GM12878 (cell line): ENCODE data around the gene NAV3. TPM values are rescaled to one million over a fixed set of nuclear protein-coding genes. Genes with fewer than 3 reads are reported as not detected.

Experiments used
- BCL3 ChIP-seq: IDR thresholded peaks from 2 replicates; pipeline ENCODE4 v1.6.1; 2011; ENCODE audit warnings: borderline replicate concordance, low read depth, mild to moderate bottlenecking, moderate library complexity, low read length; ENCODE audit not compliant: insufficient read depth, poor library complexity, severe bottlenecking
- CHD2 ChIP-seq: IDR thresholded peaks from 2 replicates; pipeline ENCODE4 v1.6.1; 2011; ENCODE audit warnings: low read depth, low read length, improper control_type of control experiment, borderline replicate concordance
- E2F8 ChIP-seq: fragments of 450-650 bp; IDR thresholded peaks from 2 replicates; pipeline ENCODE4 v1.6.1; 2018; ENCODE audit warnings: mild to moderate bottlenecking, low read depth, moderate library complexity; ENCODE audit not compliant: partially characterized antibody
- EED ChIP-seq: sonication (generic); IDR thresholded peaks from 2 replicates; pipeline ENCODE4 v1.6.1; 2016; ENCODE audit warnings: antibody characterized with exemption, low read depth
- GATAD2B ChIP-seq: fragments of 450-650 bp; conservative IDR thresholded peaks from 2 replicates; pipeline ENCODE4 v1.6.1; 2017; ENCODE audit warnings: low read depth, mild to moderate bottlenecking, moderate library complexity
- PML ChIP-seq: IDR thresholded peaks from 2 replicates; pipeline ENCODE4 v1.6.1; 2012; ENCODE audit warnings: low read length, inconsistent platforms
- POU2F2 ChIP-seq: IDR thresholded peaks from 3 replicates; pipeline ENCODE4 v1.6.1; 2011; ENCODE audit warnings: low read depth, mild to moderate bottlenecking, low read length, borderline replicate concordance
- SKIL ChIP-seq: fragments of 450-650 bp; IDR thresholded peaks from 2 replicates; pipeline ENCODE4 v1.6.1; 2017; ENCODE audit warnings: mild to moderate bottlenecking, low read depth, inconsistent platforms; ENCODE audit not compliant: poor library complexity, severe bottlenecking
- USF1 ChIP-seq: IDR thresholded peaks from 2 replicates; pipeline ENCODE4 v1.6.1; 2011; ENCODE audit warnings: borderline replicate concordance, low read depth, mild to moderate bottlenecking, moderate library complexity, mixed read lengths, low read length; ENCODE audit not compliant: insufficient read depth; ENCODE audit errors: extremely low read length
- USF2 ChIP-seq: IDR thresholded peaks from 2 replicates; pipeline ENCODE4 v1.6.1; 2011; ENCODE audit warnings: low read depth, low read length, improper control_type of control experiment, borderline replicate concordance
- ZNF207 ChIP-seq: fragments of 450-650 bp; IDR thresholded peaks from 2 replicates; pipeline ENCODE4 v1.6.1; 2014; ENCODE audit warnings: antibody characterized with exemption, mild to moderate bottlenecking, borderline replicate concordance
- ZNF622 ChIP-seq: fragments of 450-650 bp; IDR thresholded peaks from 2 replicates; pipeline ENCODE4 v1.6.1; 2017; ENCODE audit warnings: mild to moderate bottlenecking, inconsistent platforms
- polyA plus RNA-seq, 11 experiments: library from polyadenylated mRNA; depleted of rRNA in 4 of 11; unstranded in 6 of 11; stranded (reverse) in 5 of 11; fragments of >200 nt; fragmentation: Nextera tagmentation in 4 of 11; fragmentation: Illumina TruSeq in 1 of 11; extraction: Ambion mirVana in 4 of 11; extraction: Trizol in 1 of 11; gene quantifications; 1 replicate in 1 of 11; 2 replicates in 10 of 11; pipeline versions ENCODE4 v1.2.1 to v1.2.3, GENCODE V29; 2011 to 2016; ENCODE audit warnings: inconsistent platforms in 2 of 11, missing spikeins in 2 of 11, low read depth in 1 of 11
- total RNA-seq, 4 experiments: library from RNA; depleted of rRNA in 3 of 4; stranded (reverse); fragments of >200 nt in 3 of 4; fragmentation: Illumina TruSeq in 1 of 4; extraction: Trizol in 1 of 4; gene quantifications; 2 replicates each; pipeline versions ENCODE4 v1.2.1 to v1.2.3, GENCODE V29; 2013 to 2021
- TF ChIP-seq, protein P1 (sequence below): IDR thresholded peaks from 2 replicates; pipeline ENCODE4 v1.6.1; 2011; ENCODE audit warnings: mild to moderate bottlenecking, low read depth, low read length, moderate library complexity; ENCODE audit not compliant: insufficient replicate concordance
- TF ChIP-seq, protein P2 (sequence below): fragments of 150-350 bp; IDR thresholded peaks from 2 replicates; pipeline ENCODE4 v1.6.1; 2016; ENCODE audit warnings: low read depth, low read length

The NAV3 gene
- total and polyA plus RNA-seq, 10 of the 15 experiments (the other 5 are each of a cell fraction or from before 2014, with no cell fraction given), result 0.05 to 0.51 (median 0.22) TPM; not detected in 1

DNA sequence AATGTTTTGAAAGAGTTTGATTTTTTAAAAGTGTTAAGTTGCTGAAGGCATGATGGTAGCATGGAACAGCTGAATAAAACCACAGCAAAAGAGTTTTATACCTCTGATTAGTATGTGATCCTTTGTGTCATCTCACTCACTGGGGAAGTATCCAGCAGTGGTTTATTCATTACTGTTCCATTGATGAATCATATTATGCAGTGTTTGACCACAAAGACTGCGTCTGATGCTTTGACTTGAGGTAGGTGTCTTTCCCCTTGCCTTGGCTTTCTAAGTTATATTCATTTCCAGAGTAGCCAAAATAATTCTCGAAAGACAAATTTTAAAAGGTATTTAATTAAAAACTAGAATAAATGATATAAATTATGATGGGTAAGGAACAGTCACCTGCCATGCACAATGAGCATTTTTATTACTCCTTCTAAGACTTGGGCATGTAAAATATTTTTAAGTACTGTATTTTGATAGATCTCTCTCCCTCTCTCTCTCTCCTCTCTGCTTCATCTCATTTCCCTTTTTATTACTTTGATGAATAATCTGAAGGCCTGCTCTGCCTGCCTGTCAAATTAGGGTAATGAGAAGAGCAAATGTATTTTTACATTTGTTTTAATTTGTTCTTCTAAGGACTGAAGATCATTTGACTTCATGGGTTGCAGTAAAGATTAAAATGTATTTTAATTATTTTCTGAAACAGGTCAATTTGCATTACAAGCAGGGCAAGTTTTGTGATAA lies 164.9 kb downstream of the NAV3 start (continued):
- peak; percentile 87 for TF ChIP-seq BCL3
- TF ChIP-seq, protein P1, sequence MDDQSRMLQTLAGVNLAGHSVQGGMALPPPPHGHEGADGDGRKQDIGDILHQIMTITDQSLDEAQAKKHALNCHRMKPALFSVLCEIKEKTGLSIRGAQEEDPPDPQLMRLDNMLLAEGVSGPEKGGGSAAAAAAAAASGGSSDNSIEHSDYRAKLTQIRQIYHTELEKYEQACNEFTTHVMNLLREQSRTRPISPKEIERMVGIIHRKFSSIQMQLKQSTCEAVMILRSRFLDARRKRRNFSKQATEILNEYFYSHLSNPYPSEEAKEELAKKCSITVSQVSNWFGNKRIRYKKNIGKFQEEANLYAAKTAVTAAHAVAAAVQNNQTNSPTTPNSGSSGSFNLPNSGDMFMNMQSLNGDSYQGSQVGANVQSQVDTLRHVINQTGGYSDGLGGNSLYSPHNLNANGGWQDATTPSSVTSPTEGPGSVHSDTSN, result no peak
- TF ChIP-seq ZNF622, result no peak
- no peak for TF ChIP-seq E2F8
- TF ChIP-seq EED, result peak; percentile 84
- TF ChIP-seq GATAD2B, result no peak
- TF ChIP-seq CHD2, result no peak
- TF ChIP-seq SKIL, result peak; percentile 75
- TF ChIP-seq USF2, result no peak
- TF ChIP-seq PML, result peak; percentile 66; the same call in 1 of the 2 replicates
- peak; percentile 57; the same call in 1 of the 3 replicates for TF ChIP-seq POU2F2
- TF ChIP-seq, protein P2, sequence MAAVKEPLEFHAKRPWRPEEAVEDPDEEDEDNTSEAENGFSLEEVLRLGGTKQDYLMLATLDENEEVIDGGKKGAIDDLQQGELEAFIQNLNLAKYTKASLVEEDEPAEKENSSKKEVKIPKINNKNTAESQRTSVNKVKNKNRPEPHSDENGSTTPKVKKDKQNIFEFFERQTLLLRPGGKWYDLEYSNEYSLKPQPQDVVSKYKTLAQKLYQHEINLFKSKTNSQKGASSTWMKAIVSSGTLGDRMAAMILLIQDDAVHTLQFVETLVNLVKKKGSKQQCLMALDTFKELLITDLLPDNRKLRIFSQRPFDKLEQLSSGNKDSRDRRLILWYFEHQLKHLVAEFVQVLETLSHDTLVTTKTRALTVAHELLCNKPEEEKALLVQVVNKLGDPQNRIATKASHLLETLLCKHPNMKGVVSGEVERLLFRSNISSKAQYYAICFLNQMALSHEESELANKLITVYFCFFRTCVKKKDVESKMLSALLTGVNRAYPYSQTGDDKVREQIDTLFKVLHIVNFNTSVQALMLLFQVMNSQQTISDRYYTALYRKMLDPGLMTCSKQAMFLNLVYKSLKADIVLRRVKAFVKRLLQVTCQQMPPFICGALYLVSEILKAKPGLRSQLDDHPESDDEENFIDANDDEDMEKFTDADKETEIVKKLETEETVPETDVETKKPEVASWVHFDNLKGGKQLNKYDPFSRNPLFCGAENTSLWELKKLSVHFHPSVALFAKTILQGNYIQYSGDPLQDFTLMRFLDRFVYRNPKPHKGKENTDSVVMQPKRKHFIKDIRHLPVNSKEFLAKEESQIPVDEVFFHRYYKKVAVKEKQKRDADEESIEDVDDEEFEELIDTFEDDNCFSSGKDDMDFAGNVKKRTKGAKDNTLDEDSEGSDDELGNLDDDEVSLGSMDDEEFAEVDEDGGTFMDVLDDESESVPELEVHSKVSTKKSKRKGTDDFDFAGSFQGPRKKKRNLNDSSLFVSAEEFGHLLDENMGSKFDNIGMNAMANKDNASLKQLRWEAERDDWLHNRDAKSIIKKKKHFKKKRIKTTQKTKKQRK, result no peak
- no peak for TF ChIP-seq USF1
- no peak for TF ChIP-seq ZNF207
